ENCODE measurements around the gene ADGB.

GRCh38 chr6:146827216-146827928 lies 228.6 kb downstream of the ADGB start:
- TF ChIP-seq CTCF (IDR thresholded peaks at IDR 0.05) (no peak), POLR2A (IDR thresholded peaks at IDR 0.05) (no peak)

Measured in thyroid gland (tissue), 4 donors.